Large intestine (tissue), 12 donors: ENCODE results near the gene AGAP5. TPM values are rescaled to one million over a fixed set of nuclear protein-coding genes. Genes with fewer than 3 reads are reported as not detected.
"Not testable (repeated sequence)": the region's sequence is repeated elsewhere in the genome, so short reads cannot be mapped to it uniquely, and the experiment has no call there.

Experiments used
- DNase-seq, 2 donors: peaks; one replicate each; pipeline versions ENCODE4 v3.0.0 to v3.0.0-alpha.2; 2013
- H3K27ac ChIP-seq: one replicate; pipeline ENCODE4 v1.5.1; 2013; ENCODE audit warnings: low read length
- H3K27me3 ChIP-seq: 2 replicates; pipeline ENCODE4 v1.6.1; 2013; ENCODE audit warnings: low read length; ENCODE audit not compliant: control insufficient read depth, insufficient read depth
- H3K36me3 ChIP-seq: 2 replicates; pipeline ENCODE4 v1.6.1; 2013; ENCODE audit warnings: low read length; ENCODE audit not compliant: control insufficient read depth, insufficient read depth
- H3K4me1 ChIP-seq: one replicate; pipeline ENCODE4 v1.6.1; 2013; ENCODE audit warnings: low read length; ENCODE audit not compliant: control insufficient read depth, insufficient read depth
- H3K4me3 ChIP-seq: one replicate; pipeline ENCODE4 v1.5.1; 2013; ENCODE audit warnings: low read length
- H3K9me3 ChIP-seq: one replicate; pipeline ENCODE4 v1.6.1; 2013; ENCODE audit warnings: mild to moderate bottlenecking, low read depth, low read length, moderate library complexity; ENCODE audit not compliant: control insufficient read depth
- WGBS: methylation state at CpG from one replicate; pipeline ENCODE4 v1.1.5; 2013; ENCODE audit warnings: low lambda C conversion rate; ENCODE audit not compliant: insufficient coverage; 5-methylcytosine and 5-hydroxymethylcytosine counted together
- long read RNA-seq, 11 donors: transcript quantifications; one replicate each; lab custom pipeline, GENCODE V29; 2026
- polyA plus RNA-seq: library from polyadenylated mRNA; unstranded; fragments of 120-200 nt; gene quantifications from one replicate; pipeline ENCODE4 v1.2.1, GENCODE V29; 2013

AGAP5 gene
- polyA plus RNA-seq, result 16.6 TPM
- long read RNA-seq, donor 1, result 0 reads
- long read RNA-seq, donor 2, partial matches to known transcripts, result 0 of 2 reads
- long read RNA-seq, donor 2, other reads (novel, unspliced or antisense), result 0 of 2 reads
- long read RNA-seq, donor 3, result 0 reads
- long read RNA-seq, donor 4, partial matches to known transcripts, result 0 of 1 reads
- long read RNA-seq, donor 4, other reads (novel, unspliced or antisense), result 0 of 1 reads
- long read RNA-seq, donor 5, result 0 reads
- long read RNA-seq, donor 6, result 0 reads
- long read RNA-seq, donor 7, result 0 reads
- long read RNA-seq, donor 8, transcript AGAP5-201 (8 exons, 2,394 nt), result major isoform, 5 of 5 reads
- long read RNA-seq, donor 8, partial matches to known transcripts, result 0 of 5 reads
- long read RNA-seq, donor 8, other reads (novel, unspliced or antisense), result 0 of 5 reads
- long read RNA-seq, donor 9, partial matches to known transcripts, result 0 of 2 reads
- long read RNA-seq, donor 9, other reads (novel, unspliced or antisense), result 0 of 2 reads
- long read RNA-seq, donor 10, partial matches to known transcripts, result 9 of 11 reads
- long read RNA-seq, donor 10, other reads (novel, unspliced or antisense), result 0 of 11 reads
- long read RNA-seq, donor 11, partial matches to known transcripts, result 0 of 1 reads
- long read RNA-seq, donor 11, other reads (novel, unspliced or antisense), result 0 of 1 reads

DNA sequence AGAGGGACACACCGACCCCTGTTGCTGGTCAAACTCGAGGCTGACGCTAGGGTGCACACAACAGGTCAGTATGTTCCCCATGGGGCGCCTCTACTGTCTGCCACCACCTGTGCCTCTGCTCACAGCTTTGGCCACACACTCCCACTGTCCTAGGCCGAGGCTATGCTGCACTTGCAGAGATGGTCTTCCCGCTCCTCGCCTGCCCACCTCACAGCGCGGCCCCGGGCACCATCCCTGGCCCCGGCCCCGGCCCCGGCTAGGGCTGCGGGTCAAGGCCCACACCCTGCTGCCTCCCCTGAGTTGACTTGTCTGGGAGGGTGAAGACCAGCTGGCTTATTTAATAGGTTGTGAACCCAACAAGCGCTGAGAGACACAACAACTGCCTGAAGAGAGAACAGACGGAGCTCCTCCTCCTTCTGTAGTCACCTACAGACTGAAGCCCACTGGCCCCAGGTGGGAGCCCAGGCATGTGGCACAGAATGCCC lies at the start of gene AGAP5:
TSS of gene AGAP5 (minus strand) at position 435 of the 485 bp plus-strand sequence. CDS start at position 81, 354 bp downstream.
- not testable (repeated sequence) for H3K27ac ChIP-seq, H3K27me3 ChIP-seq, H3K9me3 ChIP-seq, H3K4me3 ChIP-seq, H3K36me3 ChIP-seq, DNase-seq, H3K4me1 ChIP-seq
- no CpG with 5 or more reads among the region's 16 CpGs for WGBS

DNA sequence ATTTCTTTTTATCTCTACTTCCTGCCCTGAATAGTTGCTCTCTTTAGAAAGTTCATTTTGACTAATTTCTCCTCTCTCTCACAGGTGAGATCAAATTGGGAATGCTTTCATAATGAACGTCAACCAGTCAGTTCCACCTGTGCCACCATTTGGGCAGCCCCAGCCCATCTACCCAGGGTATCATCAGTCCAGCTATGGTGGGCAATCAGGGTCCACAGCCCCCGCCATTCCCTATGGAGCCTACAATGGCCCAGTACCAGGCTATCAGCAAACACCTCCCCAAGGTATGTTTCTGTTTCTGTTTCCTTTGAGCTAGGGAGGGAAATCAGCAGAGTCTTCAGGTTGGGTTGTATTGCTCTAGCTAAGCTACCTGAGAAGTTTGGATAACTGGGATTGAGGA lies 48.8 kb upstream of the AGAP5 start:
- Histone ChIP-seq H3K27ac (no peak overlapping the region), H3K4me3 (no peak overlapping the region), H3K4me1 (peaks cover 14% of the 10 kb centered on the region), H3K27me3 (no peaks in the 10 kb centered on the region), H3K9me3 (no peaks in the 10 kb centered on the region), H3K36me3 (peaks cover 41% of the 10 kb centered on the region)
- no CpG with 5 or more reads among the region's 2 CpGs for WGBS
- no peak for DNase-seq

DNA sequence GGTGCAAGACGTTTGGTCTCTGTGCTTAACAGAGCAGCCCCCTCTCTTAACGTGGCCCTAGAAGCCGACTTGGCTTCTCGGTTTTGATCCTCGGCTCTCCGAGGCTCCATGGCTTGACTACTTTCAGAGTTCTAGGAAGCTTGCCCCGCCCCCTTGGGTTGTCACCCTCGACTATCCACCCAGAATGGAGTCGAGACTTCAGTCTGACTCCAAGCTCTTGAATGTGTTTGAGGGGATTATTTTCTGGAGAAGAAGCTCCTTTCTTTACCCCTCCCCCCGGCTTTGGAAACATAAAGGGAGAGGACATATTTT lies 46.7 kb upstream of the AGAP5 start:
- peak in 1 of 2 donors; percentile 36 for DNase-seq
- Histone ChIP-seq H3K27me3 (no peaks in the 10 kb centered on the region), H3K4me1 (peaks cover 9% of the 10 kb centered on the region), H3K4me3 (peak overlapping the region; percentile 80), H3K9me3 (no peaks in the 10 kb centered on the region), H3K36me3 (peaks cover 21% of the 10 kb centered on the region), H3K27ac (peak overlapping the region; percentile 85)
- no CpG with 5 or more reads among the region's 10 CpGs for WGBS

DNA sequence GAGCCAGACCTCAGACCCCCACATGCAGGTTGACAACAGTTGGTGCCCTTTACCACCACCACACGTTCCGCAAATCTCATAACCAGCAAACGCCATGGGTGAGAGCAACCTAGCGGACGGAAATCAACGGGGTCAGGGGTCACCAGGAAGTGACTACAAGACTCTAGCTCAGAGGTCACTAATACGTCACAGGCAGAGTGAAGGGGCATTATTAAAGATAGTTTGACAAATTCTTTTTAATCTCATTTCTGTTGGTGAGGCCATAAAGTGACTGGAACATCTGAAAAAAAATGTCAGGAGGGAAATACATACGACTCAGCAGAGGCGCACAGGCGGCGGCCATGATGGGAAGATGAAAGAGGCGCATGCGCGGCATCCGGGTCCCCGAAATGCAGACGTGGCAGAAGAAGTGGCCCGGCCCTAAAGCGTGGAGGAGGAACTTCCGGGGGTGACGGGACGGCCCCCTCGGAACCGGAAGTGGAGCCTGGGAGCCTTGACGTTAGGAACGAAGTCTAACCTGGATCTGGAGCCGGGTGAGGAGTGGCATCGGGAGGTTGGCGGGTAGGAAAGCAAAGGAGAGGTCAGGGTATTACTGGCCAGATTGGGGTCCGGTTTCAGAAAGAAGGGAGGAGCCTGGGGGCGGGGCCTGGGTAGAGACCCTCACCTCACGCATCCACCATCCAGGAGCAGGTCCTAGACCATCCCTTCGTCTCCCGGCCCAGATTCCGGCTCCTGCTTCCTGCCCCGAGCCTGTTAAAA lies 46.2 kb upstream of the AGAP5 start, which contains the start of gene SEC24C:
TSS of gene SEC24C (plus strand) at position 468 of the 759 bp plus-strand sequence. CDS start 2,461 bp downstream, outside the sequence.
- Histone ChIP-seq H3K4me1 (peaks cover 9% of the 10 kb centered on the region), H3K27ac (peak within 1 kb of the TSS; percentile 85), H3K4me3 (peak within 1 kb of the TSS; percentile 80), H3K27me3 (no peaks in the 10 kb centered on the region), H3K36me3 (peaks cover 18% of the 10 kb centered on the region), H3K9me3 (no peaks in the 10 kb centered on the region)
- DNase-seq, result peak; percentile 97 to 98
- WGBS, result no CpG with 5 or more reads among the region's 36 CpGs

DNA sequence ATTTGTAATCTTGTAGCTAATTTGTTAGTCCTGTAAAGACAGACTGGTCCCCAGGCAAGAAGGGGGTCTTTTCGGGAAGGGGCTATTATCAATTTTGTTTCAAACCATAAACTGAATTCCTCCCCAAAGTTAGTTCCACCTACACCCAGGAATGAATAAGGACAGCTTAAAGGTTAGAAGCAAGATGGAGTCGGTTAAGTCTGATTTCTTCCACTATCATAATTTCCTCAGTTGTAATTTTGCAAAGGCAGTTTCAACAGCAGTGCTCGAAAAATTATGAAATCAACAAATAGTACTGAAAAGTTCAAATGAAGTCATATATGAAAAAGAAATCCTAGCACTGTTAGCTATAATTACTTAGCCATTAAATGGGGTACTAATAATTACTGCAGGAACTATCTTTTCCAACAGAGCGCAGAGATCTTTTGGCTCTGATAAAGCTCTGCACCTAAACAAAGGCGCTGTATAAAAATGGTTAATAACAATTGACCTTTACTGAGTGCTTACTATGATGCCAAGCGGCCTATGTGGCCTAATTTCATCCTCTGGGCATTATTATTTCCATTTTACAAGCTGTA lies 45.5 kb upstream of the AGAP5 start:
- peaks cover 9% of the 10 kb centered on the region for H3K4me1 ChIP-seq
- no CpG with 5 or more reads among the region's 6 CpGs for WGBS
- no peaks in the 10 kb centered on the region for H3K27me3 ChIP-seq

DNA sequence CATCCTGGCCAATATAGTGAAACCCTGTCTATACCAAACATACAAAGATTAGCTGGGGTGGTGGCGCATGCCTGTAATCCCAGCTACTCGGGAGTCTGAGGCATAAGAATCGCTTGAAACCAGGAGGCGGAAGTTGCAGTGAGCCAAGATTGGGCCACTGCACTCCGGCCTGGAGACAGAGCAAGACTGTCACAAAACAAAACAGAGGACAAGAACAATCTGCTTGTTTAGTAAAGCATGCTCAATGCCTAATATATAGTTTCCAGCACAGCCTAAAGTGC lies 44.5 kb upstream of the AGAP5 start:
- H3K27ac ChIP-seq, result no peak overlapping the region

More for the DNA sequence above, 45.5 kb upstream of the AGAP5 start:
- DNase-seq, result no peak
- Histone ChIP-seq H3K4me3 (peak overlapping the region; percentile 80), H3K9me3 (no peaks in the 10 kb centered on the region), H3K27ac (peak overlapping the region; percentile 85), H3K36me3 (peaks cover 16% of the 10 kb centered on the region)

DNA sequence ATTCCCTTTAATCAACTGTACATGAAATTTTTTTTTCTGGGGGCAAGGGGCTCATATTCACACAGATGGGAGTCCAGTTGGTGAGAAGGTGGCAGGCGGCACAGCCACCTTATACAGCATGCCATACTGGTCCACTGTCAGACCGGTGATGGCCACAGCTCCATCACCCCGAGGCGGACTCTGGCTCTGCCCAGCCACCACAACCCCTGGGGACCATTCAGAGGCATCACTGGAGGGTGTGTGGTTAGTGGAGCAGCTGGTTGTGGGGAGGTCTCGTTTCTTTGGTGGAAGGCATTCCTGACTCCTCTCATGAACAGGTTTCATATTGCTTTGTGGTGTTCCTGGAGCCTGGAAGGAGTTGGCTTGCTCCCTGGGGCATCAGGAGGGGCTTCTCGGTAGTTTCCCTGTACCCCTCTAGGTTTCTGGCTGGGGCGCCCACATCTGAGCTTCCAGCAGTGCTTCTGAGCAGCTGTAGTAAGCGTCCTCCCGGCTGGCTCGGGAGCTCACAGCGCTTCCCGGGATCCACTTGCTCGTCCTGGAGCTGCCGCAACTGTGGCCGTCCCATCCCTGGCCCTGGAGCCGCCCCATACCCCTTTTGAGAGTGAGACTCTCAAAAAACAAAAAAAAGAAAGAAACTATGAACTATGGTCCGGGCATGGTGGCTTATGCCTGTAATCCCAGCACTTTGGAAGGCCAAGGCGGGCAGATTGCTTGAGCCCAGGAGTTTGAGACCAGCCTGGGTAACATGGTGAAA lies 42.8 kb upstream of the AGAP5 start:
- H3K9me3 ChIP-seq, DNase-seq, H3K27ac ChIP-seq, H3K4me1 ChIP-seq, H3K4me3 ChIP-seq, H3K27me3 ChIP-seq, H3K36me3 ChIP-seq: not testable (repeated sequence)
- no CpG with 5 or more reads among the region's 18 CpGs for WGBS

More for the DNA sequence above, 44.5 kb upstream of the AGAP5 start:
- Histone ChIP-seq H3K27me3 (no peaks in the 10 kb centered on the region), H3K9me3 (no peaks in the 10 kb centered on the region), H3K36me3 (peaks cover 15% of the 10 kb centered on the region), H3K4me3 (no peak overlapping the region), H3K4me1 (peaks cover 9% of the 10 kb centered on the region)
- DNase-seq, result no peak
- WGBS, result no CpG with 5 or more reads among the region's 5 CpGs

DNA sequence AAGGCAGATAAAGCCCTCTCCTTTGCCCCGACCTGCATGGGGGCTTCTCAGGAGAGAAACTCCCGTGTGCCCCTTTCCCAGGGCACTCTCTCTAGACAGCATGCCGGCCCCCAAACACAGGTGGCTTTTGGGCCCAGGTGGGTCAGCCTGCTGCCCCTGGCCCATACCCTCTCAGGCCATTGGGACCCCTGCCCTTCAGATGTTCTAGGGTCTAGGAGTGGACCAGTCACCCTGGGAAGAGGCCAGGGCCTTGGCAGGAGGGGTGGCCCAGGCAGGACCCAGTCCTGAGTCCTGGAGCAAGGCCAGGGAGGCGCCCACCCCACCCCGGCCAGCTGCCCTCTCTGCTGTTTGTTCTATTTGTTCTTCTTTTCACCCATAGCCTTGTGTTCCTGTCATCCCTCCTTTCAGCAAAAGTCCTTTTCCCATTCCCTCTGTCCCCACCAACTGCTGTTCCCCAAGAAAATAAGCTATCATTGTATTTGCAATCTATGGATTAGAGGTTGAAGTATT lies 36.9 kb upstream of the AGAP5 start:
- no CpG with 5 or more reads among the region's 5 CpGs for WGBS

DNA sequence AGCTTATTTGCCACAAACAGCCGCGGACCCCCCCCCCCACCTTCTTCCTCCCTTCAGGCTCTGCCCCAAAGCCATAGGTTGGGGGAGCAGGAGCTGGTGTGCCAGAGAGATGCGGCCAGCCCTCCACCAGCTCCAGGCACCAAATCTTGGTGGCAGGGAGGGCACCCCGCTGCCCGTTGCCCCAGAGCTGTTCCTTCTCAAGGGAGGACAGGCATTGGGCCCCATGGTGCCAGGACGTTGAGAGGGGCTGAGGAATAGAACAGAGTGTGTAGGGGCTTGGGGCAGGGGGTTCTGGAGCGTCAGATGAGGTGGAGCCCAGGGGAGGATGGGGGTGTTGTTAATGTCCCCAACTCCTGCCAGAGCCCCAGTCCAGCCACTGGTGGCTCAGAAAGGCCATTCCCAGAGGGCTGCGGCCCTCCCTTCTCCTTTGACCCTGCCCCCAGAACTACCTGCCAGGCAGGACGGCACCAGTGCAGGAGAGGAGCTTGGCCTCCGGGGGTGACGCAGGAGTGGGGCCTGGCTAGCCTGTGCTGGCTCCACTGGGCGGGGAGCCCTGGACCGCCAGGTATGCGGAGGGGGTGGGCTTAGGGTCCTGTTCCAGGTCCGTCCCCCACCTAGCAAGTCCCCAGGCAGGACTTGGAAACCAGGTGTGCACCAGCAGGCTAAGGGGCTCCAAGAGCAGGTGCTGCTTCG lies 36.3 kb upstream of the AGAP5 start:
- H3K4me1 ChIP-seq, result no peaks in the 10 kb centered on the region
- peaks cover 30% of the 10 kb centered on the region for H3K36me3 ChIP-seq
- H3K27ac ChIP-seq, result no peak overlapping the region
- no peaks in the 10 kb centered on the region for H3K27me3 ChIP-seq
- no peaks in the 10 kb centered on the region for H3K9me3 ChIP-seq
- no CpG with 5 or more reads among the region's 16 CpGs for WGBS
- no peak for DNase-seq
- no peak overlapping the region for H3K4me3 ChIP-seq

More for the DNA sequence above, 36.9 kb upstream of the AGAP5 start:
- DNase-seq, result no peak
- no peaks in the 10 kb centered on the region for H3K9me3 ChIP-seq
- H3K36me3 ChIP-seq, result peaks cover 30% of the 10 kb centered on the region
- H3K4me1 ChIP-seq, result no peaks in the 10 kb centered on the region
- H3K27me3 ChIP-seq, result no peaks in the 10 kb centered on the region
- no peak overlapping the region for H3K4me3 ChIP-seq
- H3K27ac ChIP-seq, result no peak overlapping the region
